ENCODE data around the gene RNF123.

RNF123 gene

DNA sequence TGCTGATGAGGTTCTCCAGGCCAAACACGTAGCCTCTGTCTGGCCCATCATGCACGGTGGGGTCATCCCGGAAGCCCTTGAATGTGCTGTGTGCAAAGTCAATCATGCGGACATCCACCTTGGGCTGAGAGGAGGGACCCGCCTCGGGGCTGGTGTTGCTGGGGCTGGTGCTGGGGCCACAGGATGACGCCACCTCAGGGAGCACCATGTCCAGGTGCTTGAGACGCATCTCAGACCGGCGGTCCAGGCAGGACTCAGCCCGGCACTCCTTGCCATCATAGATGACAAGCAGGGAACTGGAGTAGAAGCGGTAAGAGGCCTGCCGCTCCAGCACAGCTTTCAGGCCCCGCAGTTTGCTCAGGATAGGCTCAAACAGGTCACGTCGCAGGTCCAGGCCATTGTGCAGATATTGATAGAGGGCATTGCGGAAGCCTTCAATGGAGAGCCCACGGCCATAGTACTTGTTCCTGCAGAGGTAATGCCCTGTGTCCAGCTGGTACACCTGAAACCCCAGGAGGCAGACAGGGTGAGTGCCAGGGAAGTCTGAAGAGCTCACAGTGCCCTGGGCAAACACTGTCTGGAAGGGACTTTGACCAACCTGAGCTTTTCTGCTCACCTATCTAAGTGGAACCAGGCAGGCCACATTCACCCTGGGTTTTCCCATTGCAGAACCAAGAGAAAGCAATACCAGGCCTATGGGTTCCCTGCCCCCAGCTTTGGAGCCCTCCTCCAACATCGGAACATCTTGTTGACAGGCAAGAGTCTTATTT is 38.0 kb downstream of the RNF123 start:
- Histone ChIP-seq H3K27me3 (ENCODE audit: control insufficient read depth, insufficient read depth, low read length) (no peaks in the 10 kb centered on the region), H3K27ac (ENCODE audit: low read length) (no peak overlapping the region), H3K4me3 (ENCODE audit: low read length) (no peak overlapping the region), H3K9me3 (ENCODE audit: control insufficient read depth, insufficient read depth, low read length) (no peaks in the 10 kb centered on the region), H3K4me1 (ENCODE audit: control insufficient read depth, insufficient read depth, low read length) (0 out of 2 replicates have a peak, but pooled peaks cover 3% of the 10 kb centered on the region), H3K36me3 (ENCODE audit: control insufficient read depth, insufficient read depth, low read length) (peaks cover 12% of the 10 kb centered on the region)
- DNase-seq (ENCODE audit: low read depth, low spot score): no peak
- no CpG with 5 or more reads among the region's 19 CpGs for WGBS (ENCODE audit: insufficient coverage, insufficient read length)

DNA sequence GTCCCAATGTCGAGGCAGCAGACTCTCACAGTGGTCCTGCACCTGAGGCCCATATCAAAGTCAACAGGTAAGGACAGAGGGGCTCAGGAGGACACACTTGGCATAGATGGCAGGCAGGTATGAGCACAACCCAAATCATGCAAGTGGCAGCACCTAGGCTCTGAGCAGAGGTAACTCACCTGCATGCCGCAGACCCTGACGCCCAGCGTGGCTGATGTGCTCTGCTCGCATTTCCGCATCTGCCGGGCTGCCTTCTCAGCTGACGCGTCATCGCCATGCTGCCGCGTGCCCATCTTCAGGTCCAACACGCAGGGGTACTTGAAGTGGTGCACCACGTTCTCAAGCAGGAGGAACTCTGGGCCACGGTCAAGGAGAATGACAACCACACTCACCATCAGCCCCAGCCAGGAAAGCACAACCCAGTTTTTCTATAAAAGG is 38.6 kb downstream of the RNF123 start:
- peaks cover 13% of the 10 kb centered on the region for H3K36me3 ChIP-seq (ENCODE audit: control insufficient read depth, insufficient read depth, low read length)
- no peak overlapping the region for H3K4me3 ChIP-seq (ENCODE audit: low read length)
- WGBS (ENCODE audit: insufficient coverage, insufficient read length): no CpG with 5 or more reads among the region's 15 CpGs
- 0 out of 2 replicates have a peak, but pooled peaks cover under 1% of the 10 kb centered on the region for H3K4me1 ChIP-seq (ENCODE audit: control insufficient read depth, insufficient read depth, low read length)
- no peaks in the 10 kb centered on the region for H3K9me3 ChIP-seq (ENCODE audit: control insufficient read depth, insufficient read depth, low read length)
- H3K27me3 ChIP-seq (ENCODE audit: control insufficient read depth, insufficient read depth, low read length): no peaks in the 10 kb centered on the region
- DNase-seq (ENCODE audit: low read depth, low spot score): no peak
- H3K27ac ChIP-seq (ENCODE audit: low read length): no peak overlapping the region

DNA sequence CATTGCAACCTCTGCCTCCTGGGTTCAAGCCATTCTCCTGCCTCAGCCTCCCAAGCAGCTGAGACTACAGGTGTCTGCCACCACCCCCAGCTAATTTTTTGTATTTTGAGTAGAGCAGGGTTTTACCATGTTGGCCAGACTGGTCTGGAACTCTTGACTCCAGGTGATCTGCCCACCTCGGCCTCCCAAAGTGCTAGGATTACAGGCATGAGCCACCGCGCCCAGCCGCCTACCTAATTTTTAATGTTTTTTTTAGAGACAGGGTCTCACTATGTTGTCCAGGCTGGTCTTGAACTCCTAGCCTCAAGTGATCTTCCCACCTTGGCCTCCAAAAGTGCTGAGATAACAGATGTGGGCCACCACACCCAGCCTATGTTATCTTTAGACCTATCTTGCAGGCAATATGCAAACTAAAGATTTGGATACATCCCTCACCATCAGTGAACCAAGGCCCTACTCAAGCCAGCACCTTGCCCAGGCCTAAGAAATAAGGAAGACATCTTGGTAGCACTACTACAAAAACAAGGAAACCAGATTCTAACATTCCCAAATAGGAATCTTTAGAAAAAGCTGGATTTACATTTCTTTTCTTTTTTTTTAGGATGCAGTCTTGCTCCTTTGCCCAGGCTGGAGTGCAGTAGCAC is 40.7 kb downstream of the RNF123 start:
- Histone ChIP-seq H3K27me3 (ENCODE audit: control insufficient read depth, insufficient read depth, low read length) (no peaks in the 10 kb centered on the region), H3K36me3 (ENCODE audit: control insufficient read depth, insufficient read depth, low read length) (peaks cover 13% of the 10 kb centered on the region), H3K4me3 (ENCODE audit: low read length) (no peak overlapping the region), H3K4me1 (ENCODE audit: control insufficient read depth, insufficient read depth, low read length) (no peaks in the 10 kb centered on the region), H3K9me3 (ENCODE audit: control insufficient read depth, insufficient read depth, low read length) (no peaks in the 10 kb centered on the region), H3K27ac (ENCODE audit: low read length) (no peak overlapping the region)
- no peak for DNase-seq (ENCODE audit: low read depth, low spot score)
- no CpG with 5 or more reads among the region's 4 CpGs for WGBS (ENCODE audit: insufficient coverage, insufficient read length)

DNA sequence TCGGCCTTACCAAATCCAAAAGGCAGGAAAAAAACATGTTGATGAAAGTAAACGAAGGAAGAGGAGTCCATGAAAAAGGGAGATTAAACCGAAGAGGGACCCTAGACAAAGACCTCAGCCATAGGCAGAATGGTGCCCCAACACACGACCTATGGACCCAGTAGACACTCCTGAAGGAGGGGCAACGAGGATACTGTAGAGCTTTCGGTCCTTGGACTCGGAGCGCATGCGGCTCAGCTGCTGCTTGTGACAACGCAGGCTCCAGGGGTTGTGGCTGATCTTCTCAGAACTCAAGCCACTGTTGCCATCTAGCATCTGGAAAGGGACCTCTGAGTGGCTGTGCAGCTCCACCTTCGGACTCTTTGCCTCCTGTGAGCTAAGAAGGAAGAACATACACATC is 43.2 kb downstream of the RNF123 start:
- no peak for DNase-seq (ENCODE audit: low read depth, low spot score)
- no peaks in the 10 kb centered on the region for H3K27me3 ChIP-seq (ENCODE audit: control insufficient read depth, insufficient read depth, low read length)
- no peaks in the 10 kb centered on the region for H3K9me3 ChIP-seq (ENCODE audit: control insufficient read depth, insufficient read depth, low read length)
- no peak overlapping the region for H3K4me3 ChIP-seq (ENCODE audit: low read length)
- no peak overlapping the region for H3K27ac ChIP-seq (ENCODE audit: low read length)
- peaks cover 12% of the 10 kb centered on the region for H3K36me3 ChIP-seq (ENCODE audit: control insufficient read depth, insufficient read depth, low read length)
- WGBS (ENCODE audit: insufficient coverage, insufficient read length): no CpG with 5 or more reads among the region's 11 CpGs
- H3K4me1 ChIP-seq (ENCODE audit: control insufficient read depth, insufficient read depth, low read length): no peaks in the 10 kb centered on the region

DNA sequence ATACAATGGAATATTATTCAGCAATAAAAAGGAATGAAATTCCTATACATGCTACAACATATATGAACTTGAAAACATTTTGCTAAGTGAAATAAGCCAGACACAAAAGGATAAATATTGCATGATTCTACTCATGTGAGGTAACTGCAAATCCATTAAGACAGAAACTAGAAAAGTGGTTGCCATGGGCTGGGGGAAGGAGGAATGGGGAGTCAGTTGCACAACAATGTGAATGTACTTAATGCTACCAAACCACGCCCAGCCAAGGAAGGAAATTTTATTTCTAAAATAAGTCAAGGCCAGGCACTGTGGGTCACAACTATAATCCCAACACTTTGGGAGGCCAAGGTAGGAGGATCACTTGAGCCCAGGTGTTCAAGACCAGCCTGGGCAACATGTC is 44.2 kb downstream of the RNF123 start:
- H3K36me3 ChIP-seq (ENCODE audit: control insufficient read depth, insufficient read depth, low read length): peaks cover 14% of the 10 kb centered on the region
- DNase-seq (ENCODE audit: low read depth, low spot score): no peak
- no peak overlapping the region for H3K4me3 ChIP-seq (ENCODE audit: low read length)
- H3K27ac ChIP-seq (ENCODE audit: low read length): no peak overlapping the region
- no peaks in the 10 kb centered on the region for H3K27me3 ChIP-seq (ENCODE audit: control insufficient read depth, insufficient read depth, low read length)
- H3K4me1 ChIP-seq (ENCODE audit: control insufficient read depth, insufficient read depth, low read length): no peaks in the 10 kb centered on the region
- WGBS (ENCODE audit: insufficient coverage, insufficient read length): no CpG with 5 or more reads among the region's 1 CpG
- no peaks in the 10 kb centered on the region for H3K9me3 ChIP-seq (ENCODE audit: control insufficient read depth, insufficient read depth, low read length)

DNA sequence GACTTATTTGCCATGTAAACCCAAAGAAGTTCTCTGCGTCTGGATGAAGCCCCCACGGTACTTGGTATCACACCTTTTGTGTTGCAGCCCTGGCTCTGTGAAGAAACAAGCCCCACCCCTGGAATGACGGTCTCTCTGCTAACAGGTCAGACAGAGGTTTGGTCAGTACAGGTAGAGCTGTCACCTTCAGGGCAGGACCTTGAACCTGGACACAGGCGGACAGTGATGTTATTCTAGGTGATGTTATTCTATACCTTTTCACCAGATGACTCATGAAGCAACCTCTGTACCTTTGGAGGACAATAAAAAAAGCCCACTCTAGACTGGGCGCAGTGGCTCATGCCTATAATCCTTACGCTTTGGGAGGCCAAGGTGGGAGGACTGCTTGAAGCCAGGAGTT is 45.4 kb downstream of the RNF123 start:
- H3K4me3 ChIP-seq (ENCODE audit: low read length): no peak overlapping the region
- DNase-seq (ENCODE audit: low read depth, low spot score): no peak
- no peaks in the 10 kb centered on the region for H3K4me1 ChIP-seq (ENCODE audit: control insufficient read depth, insufficient read depth, low read length)
- H3K27me3 ChIP-seq (ENCODE audit: control insufficient read depth, insufficient read depth, low read length): no peaks in the 10 kb centered on the region
- H3K36me3 ChIP-seq (ENCODE audit: control insufficient read depth, insufficient read depth, low read length): peaks cover 14% of the 10 kb centered on the region
- H3K9me3 ChIP-seq (ENCODE audit: control insufficient read depth, insufficient read depth, low read length): no peaks in the 10 kb centered on the region
- WGBS (ENCODE audit: insufficient coverage, insufficient read length): no CpG with 5 or more reads among the region's 6 CpGs
- no peak overlapping the region for H3K27ac ChIP-seq (ENCODE audit: low read length)

DNA sequence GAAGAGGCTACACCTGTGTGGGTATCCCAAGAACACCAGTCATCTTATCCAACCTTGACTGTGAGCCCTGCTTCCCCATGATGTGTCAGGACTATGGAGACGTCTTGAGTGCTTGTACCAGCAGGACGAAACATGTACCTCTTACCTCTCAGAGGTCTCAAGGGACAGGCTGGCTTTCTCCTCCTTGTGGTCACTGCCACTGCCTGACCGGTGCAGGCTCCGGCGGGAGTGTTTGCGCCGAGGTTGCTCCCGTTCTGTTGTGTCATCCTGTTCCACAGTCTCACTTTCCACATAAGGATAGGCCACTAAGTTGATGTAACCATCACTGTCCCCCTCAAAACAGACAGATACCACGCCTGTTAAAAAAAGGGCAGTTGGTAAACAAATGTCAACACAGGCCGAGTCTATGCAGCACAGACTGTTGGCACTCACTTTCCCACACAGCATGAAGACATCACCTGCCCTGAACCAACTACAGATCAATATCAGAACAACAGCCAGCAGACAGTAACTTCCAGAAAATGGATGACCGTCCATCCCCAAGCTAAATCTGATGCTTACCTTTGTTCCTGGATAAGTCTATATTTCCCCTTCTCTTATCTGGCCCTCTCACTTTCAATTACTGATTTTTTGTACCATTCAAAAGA is 48.8 kb downstream of the RNF123 start:
- no peak for DNase-seq (ENCODE audit: low read depth, low spot score)
- H3K36me3 ChIP-seq (ENCODE audit: control insufficient read depth, insufficient read depth, low read length): peaks cover 11% of the 10 kb centered on the region; the same call in 1 of the 2 replicates
- H3K27ac ChIP-seq (ENCODE audit: low read length): no peak overlapping the region
- no peaks in the 10 kb centered on the region for H3K9me3 ChIP-seq (ENCODE audit: control insufficient read depth, insufficient read depth, low read length)
- no peaks in the 10 kb centered on the region for H3K27me3 ChIP-seq (ENCODE audit: control insufficient read depth, insufficient read depth, low read length)
- no CpG with 5 or more reads among the region's 11 CpGs for WGBS (ENCODE audit: insufficient coverage, insufficient read length)
- no peak overlapping the region for H3K4me3 ChIP-seq (ENCODE audit: low read length)
- H3K4me1 ChIP-seq (ENCODE audit: control insufficient read depth, insufficient read depth, low read length): no peaks in the 10 kb centered on the region

DNA sequence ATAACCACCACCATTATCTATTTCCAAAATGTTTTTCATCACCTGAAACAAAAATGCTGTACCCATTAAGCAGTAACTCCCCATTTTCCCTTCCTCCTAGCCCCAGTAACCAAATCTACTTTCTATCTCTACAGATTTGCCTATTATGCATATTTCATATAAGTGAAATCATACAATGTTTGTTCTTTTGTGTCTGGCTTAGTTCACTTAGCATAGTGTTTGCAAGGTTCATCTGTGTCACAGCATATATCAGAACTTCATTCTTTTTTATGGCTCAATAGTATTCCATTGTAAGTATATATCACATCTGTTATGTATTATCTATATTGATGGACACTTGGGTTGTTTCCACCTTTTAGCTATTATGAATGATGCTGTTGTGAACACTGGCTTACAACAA is 51.1 kb downstream of the RNF123 start:
- H3K27me3 ChIP-seq (ENCODE audit: control insufficient read depth, insufficient read depth, low read length): no peaks in the 10 kb centered on the region
- H3K4me1 ChIP-seq (ENCODE audit: control insufficient read depth, insufficient read depth, low read length): no peaks in the 10 kb centered on the region
- H3K4me3 ChIP-seq (ENCODE audit: low read length): no peak overlapping the region
- H3K27ac ChIP-seq (ENCODE audit: low read length): no peak overlapping the region
- no peak for DNase-seq (ENCODE audit: low read depth, low spot score)
- H3K36me3 ChIP-seq (ENCODE audit: control insufficient read depth, insufficient read depth, low read length): peaks cover 9% of the 10 kb centered on the region; the same call in 1 of the 2 replicates
- H3K9me3 ChIP-seq (ENCODE audit: control insufficient read depth, insufficient read depth, low read length): no peaks in the 10 kb centered on the region

DNA sequence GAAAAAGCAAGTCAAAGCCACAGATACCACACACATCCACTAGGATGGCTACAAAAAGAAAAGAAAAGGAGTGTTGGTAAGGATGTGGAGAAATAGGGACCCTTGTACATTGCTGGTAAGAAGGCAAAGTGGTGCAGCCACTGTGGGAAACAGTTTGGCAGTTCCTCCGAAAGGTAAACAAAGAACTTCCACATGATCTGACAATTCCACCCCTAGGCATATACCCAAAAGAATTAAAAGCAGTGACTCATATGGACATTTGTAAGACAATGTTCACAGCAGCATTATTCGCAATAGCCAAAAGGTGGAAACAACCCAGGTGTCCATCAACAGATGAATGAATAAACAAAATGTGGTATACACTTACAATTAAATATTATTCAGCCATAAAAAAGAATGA is 56.6 kb downstream of the RNF123 start:
- H3K27me3 ChIP-seq (ENCODE audit: control insufficient read depth, insufficient read depth, low read length): no peaks in the 10 kb centered on the region
- H3K9me3 ChIP-seq (ENCODE audit: control insufficient read depth, insufficient read depth, low read length): no peaks in the 10 kb centered on the region
- no peak overlapping the region for H3K4me3 ChIP-seq (ENCODE audit: low read length)
- no peak overlapping the region for H3K27ac ChIP-seq (ENCODE audit: low read length)
- no peaks in the 10 kb centered on the region for H3K4me1 ChIP-seq (ENCODE audit: control insufficient read depth, insufficient read depth, low read length)
- WGBS (ENCODE audit: insufficient coverage, insufficient read length): no CpG with 5 or more reads among the region's 2 CpGs
- no peaks in the 10 kb centered on the region; the same call in 1 of the 2 replicates for H3K36me3 ChIP-seq (ENCODE audit: control insufficient read depth, insufficient read depth, low read length)
- DNase-seq (ENCODE audit: low read depth, low spot score): no peak

DNA sequence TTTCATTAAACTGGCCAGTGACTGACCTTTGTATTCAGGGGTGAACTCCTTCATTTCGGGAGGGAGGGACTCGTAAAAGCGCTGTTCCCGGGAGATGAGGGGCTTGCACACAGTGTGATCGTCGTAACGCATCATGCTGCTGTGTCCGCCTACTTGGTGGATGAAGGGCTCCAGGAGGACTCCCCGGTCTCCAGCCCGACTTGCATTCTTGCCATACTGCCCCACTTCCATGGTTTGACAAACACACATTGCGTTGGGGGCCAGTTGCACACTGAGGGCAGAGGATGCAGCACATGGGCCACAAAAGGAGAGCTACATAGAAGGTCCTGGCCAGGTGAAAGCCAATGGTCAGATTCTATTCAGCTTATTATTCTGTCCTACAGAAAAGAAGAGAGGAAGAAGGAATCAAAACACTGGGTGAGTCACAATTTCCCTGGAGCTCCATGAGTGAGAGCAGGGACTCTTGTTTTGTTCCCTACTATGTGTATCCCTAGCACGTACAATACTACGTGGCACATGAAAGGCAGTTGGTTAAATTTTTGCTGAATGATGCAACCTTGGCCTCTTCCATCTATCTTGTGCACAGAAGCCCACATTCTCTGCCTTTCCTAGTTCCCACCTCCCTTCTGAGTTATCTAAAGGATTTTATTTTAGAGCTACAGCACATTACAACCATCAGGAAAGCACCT is 58.6 kb downstream of the RNF123 start:
- Histone ChIP-seq H3K27me3 (ENCODE audit: control insufficient read depth, insufficient read depth, low read length) (no peaks in the 10 kb centered on the region), H3K36me3 (ENCODE audit: control insufficient read depth, insufficient read depth, low read length) (no peaks in the 10 kb centered on the region; the same call in 1 of the 2 replicates), H3K4me1 (ENCODE audit: control insufficient read depth, insufficient read depth, low read length) (no peaks in the 10 kb centered on the region), H3K4me3 (ENCODE audit: low read length) (no peak overlapping the region), H3K27ac (ENCODE audit: low read length) (no peak overlapping the region), H3K9me3 (ENCODE audit: control insufficient read depth, insufficient read depth, low read length) (no peaks in the 10 kb centered on the region)
- no peak for DNase-seq (ENCODE audit: low read depth, low spot score)
- no CpG with 5 or more reads among the region's 13 CpGs for WGBS (ENCODE audit: insufficient coverage, insufficient read length)
